Endodermal cell (in vitro differentiated cells): ENCODE data around the gene LMO7. TPM values are rescaled to one million over a fixed set of nuclear protein-coding genes. Genes with fewer than 3 reads are reported as not detected.
A peak's percentile ranks its signal among the peaks of the same experiment; 100 is the strongest.

Experiments
- DNase-seq: peaks from one replicate; pipeline ENCODE4 v3.0.0-alpha.2; 2017
- H3K27ac ChIP-seq: 2 replicates; pipeline ENCODE4 v1.5.1; 2013; ENCODE audit warnings: mild to moderate bottlenecking, low read depth, low read length, moderate library complexity
- H3K27me3 ChIP-seq: 2 replicates; pipeline ENCODE4 v1.6.1; 2013; ENCODE audit warnings: mild to moderate bottlenecking, low read length, moderate library complexity; ENCODE audit not compliant: insufficient read depth, control insufficient read depth, poor library complexity, severe bottlenecking
- H3K36me3 ChIP-seq: 2 replicates; pipeline ENCODE4 v1.7.0; 2013; ENCODE audit warnings: mild to moderate bottlenecking, low read length, moderate library complexity; ENCODE audit not compliant: control insufficient read depth, insufficient read depth
- H3K4me1 ChIP-seq: one replicate; pipeline ENCODE4 v1.7.0; 2013; ENCODE audit warnings: low read length; ENCODE audit not compliant: control insufficient read depth, insufficient read depth
- H3K4me3 ChIP-seq: 2 replicates; pipeline ENCODE4 v1.5.1; 2013; ENCODE audit warnings: mild to moderate bottlenecking, low read length, moderate library complexity
- H3K9ac ChIP-seq: 2 replicates; pipeline ENCODE4 v1.6.1; 2013; ENCODE audit warnings: mild to moderate bottlenecking, low read length, moderate library complexity; ENCODE audit not compliant: poor library complexity, severe bottlenecking; ENCODE audit errors: extremely low read depth
- H3K9me3 ChIP-seq: 2 replicates; pipeline ENCODE4 v1.6.1; 2013; ENCODE audit warnings: mild to moderate bottlenecking, low read length, moderate library complexity; ENCODE audit not compliant: control insufficient read depth
- H3K27ac Mint-ChIP-seq: 2 replicates; pipeline ENCODE4 v1.8.0; 2020; ENCODE audit warnings: mixed read lengths
- H3K27me3 Mint-ChIP-seq: 2 replicates; pipeline ENCODE4 v1.8.0; 2021; ENCODE audit warnings: mild to moderate bottlenecking, mixed read lengths; ENCODE audit not compliant: insufficient read depth
- H3K36me3 Mint-ChIP-seq: 2 replicates; pipeline ENCODE4 v1.8.0; 2020; ENCODE audit warnings: low read depth, mixed read lengths
- H3K4me1 Mint-ChIP-seq: 2 replicates; pipeline ENCODE4 v1.8.0; 2020; ENCODE audit warnings: mixed read lengths
- H3K4me3 Mint-ChIP-seq: 2 replicates; pipeline ENCODE4 v1.8.0; 2020; ENCODE audit warnings: mild to moderate bottlenecking, moderate library complexity, mixed read lengths
- H3K9me3 Mint-ChIP-seq: 2 replicates; pipeline ENCODE4 v1.8.0; 2020; ENCODE audit warnings: mild to moderate bottlenecking, mixed read lengths
- CTCF ChIP-seq: fragments of 200-600 bp; sonication (generic); conservative IDR thresholded peaks from 2 replicates; pipeline ENCODE4 v1.5.0; 2021; ENCODE audit warnings: antibody characterized with exemption, mild to moderate bottlenecking
- WGBS, 2 experiments: methylation state at CpG; one replicate each; pipeline versions ENCODE4 v1.1.5 to v1.1.7; 2013; ENCODE audit warnings: missing lambda C conversion rate in 2 of 2, mixed read lengths in 1 of 2; ENCODE audit not compliant: insufficient coverage in 1 of 2, insufficient read length in 1 of 2; 5-methylcytosine and 5-hydroxymethylcytosine counted together
- total RNA-seq, 2 donors: library from RNA; stranded (reverse); fragmentation: NEBNext Ultra II Directional in 1 of 2; extraction: Animal tissue kit (Norgen Biotek cat#: 25700) in 1 of 2; gene quantifications; 2 replicates in 1 of 2; 3 replicates in 1 of 2; pipeline ENCODE4 v1.2.1, GENCODE V29; 2021

The LMO7 gene
- total RNA-seq, 2 donors from 2014 or later, result 9.9 to 14.1 TPM

GRCh38 chr13:75685239-75685697, 49.1 kb downstream of the LMO7 start:
- no peaks in the 10 kb centered on the region for H3K36me3 ChIP-seq
- Mint-ChIP-seq H3K4me3 (no peak overlapping the region), H3K4me1 (peaks cover 12% of the 10 kb centered on the region), H3K36me3 (peaks cover 4% of the 10 kb centered on the region), H3K27me3 (no peaks in the 10 kb centered on the region), H3K27ac (peak overlapping the region; percentile 64), H3K9me3 (peaks cover 7% of the 10 kb centered on the region)
- no peaks in the 10 kb centered on the region for H3K9me3 ChIP-seq
- no peak overlapping the region for H3K9ac ChIP-seq
- no peak overlapping the region for H3K27ac ChIP-seq
- WGBS, 2 experiments, result 60 to 74% methylated on average over 1 to 2 of the region's 2 CpGs
- peak; percentile 61 for TF ChIP-seq CTCF
- no peak overlapping the region for H3K4me3 ChIP-seq
- no peaks in the 10 kb centered on the region for H3K27me3 ChIP-seq
- peak; percentile 65 for DNase-seq
- H3K4me1 ChIP-seq, result no peaks in the 10 kb centered on the region

- Mint-ChIP-seq H3K4me1 (peaks cover 22% of the 10 kb centered on the region), H3K9me3 (no peaks in the 10 kb centered on the region), H3K4me3 (no peak overlapping the region), H3K27ac (no peak overlapping the region), H3K27me3 (no peaks in the 10 kb centered on the region), H3K36me3 (peaks cover 1% of the 10 kb centered on the region)
- no peaks in the 10 kb centered on the region for H3K4me1 ChIP-seq
- TF ChIP-seq CTCF, result peak; percentile 80
- H3K27me3 ChIP-seq, result no peaks in the 10 kb centered on the region
- no peak overlapping the region for H3K4me3 ChIP-seq
- no peak overlapping the region for H3K9ac ChIP-seq
- DNase-seq, result no peak
- no peak overlapping the region for H3K27ac ChIP-seq
- no peaks in the 10 kb centered on the region for H3K36me3 ChIP-seq
- H3K9me3 ChIP-seq, result no peaks in the 10 kb centered on the region
Measured at GRCh38 chr13:75687150-75687763, 51.1 kb downstream of the LMO7 start.

- Mint-ChIP-seq H3K4me1 (peaks cover 37% of the 10 kb centered on the region), H3K27me3 (no peaks in the 10 kb centered on the region), H3K4me3 (no peak overlapping the region), H3K27ac (no peak overlapping the region), H3K36me3 (peaks cover 1% of the 10 kb centered on the region), H3K9me3 (no peaks in the 10 kb centered on the region)
- Histone ChIP-seq H3K4me1 (peaks cover 4% of the 10 kb centered on the region), H3K36me3 (no peaks in the 10 kb centered on the region), H3K9me3 (no peaks in the 10 kb centered on the region), H3K9ac (no peak overlapping the region), H3K27me3 (no peaks in the 10 kb centered on the region), H3K27ac (no peak overlapping the region), H3K4me3 (no peak overlapping the region)
- 76 to 82% methylated on average over 4 to 5 of the region's 5 CpGs for WGBS, 2 experiments
- DNase-seq, result no peak
- no peak for TF ChIP-seq CTCF
Measured at GRCh38 chr13:75689686-75690085, 53.6 kb downstream of the LMO7 start.
